Activated T-cell treated with anti-CD3 and anti-CD28 coated beads for 1 hour (primary cell): ENCODE data around the gene ZNF652.

Experiments used
- DNase-seq: peaks from one replicate; pipeline ENCODE4 v3.0.0-alpha.2; 2020; ENCODE audit warnings: low read depth

Gene ZNF652

GRCh38 chr17:49260011-49260816 lies 101.8 kb downstream of the ZNF652 start:
- peak; percentile 20 for DNase-seq

- DNase-seq = no peak
Measured at GRCh38 chr17:49259663-49260010, 102.4 kb downstream of the ZNF652 start.

GRCh38 chr17:49258394-49258793 lies 103.7 kb downstream of the ZNF652 start:
- DNase-seq = no peak

GRCh38 chr17:49255125-49255524 lies 106.9 kb downstream of the ZNF652 start:
- no peak for DNase-seq

GRCh38 chr17:49254066-49254465 lies 108.0 kb downstream of the ZNF652 start:
- DNase-seq = no peak

- DNase-seq = no peak
Measured at GRCh38 chr17:49252148-49252695, 109.8 kb downstream of the ZNF652 start.

- no peak for DNase-seq
Measured at GRCh38 chr17:49249890-49250522, 112.0 kb downstream of the ZNF652 start.

GRCh38 chr17:49249292-49249794 lies 112.7 kb downstream of the ZNF652 start:
- no peak for DNase-seq

- no peak for DNase-seq
Measured at GRCh38 chr17:49247944-49248343, 114.1 kb downstream of the ZNF652 start.

GRCh38 chr17:49244839-49245238 lies 117.2 kb downstream of the ZNF652 start:
- no peak for DNase-seq
